Measurements from ENCODE around the gene SLC25A4.
"Not testable (repeated sequence)": the region's sequence is repeated elsewhere in the genome, so short reads cannot be mapped to it uniquely, and the experiment has no call there.

The SLC25A4 gene

DNA sequence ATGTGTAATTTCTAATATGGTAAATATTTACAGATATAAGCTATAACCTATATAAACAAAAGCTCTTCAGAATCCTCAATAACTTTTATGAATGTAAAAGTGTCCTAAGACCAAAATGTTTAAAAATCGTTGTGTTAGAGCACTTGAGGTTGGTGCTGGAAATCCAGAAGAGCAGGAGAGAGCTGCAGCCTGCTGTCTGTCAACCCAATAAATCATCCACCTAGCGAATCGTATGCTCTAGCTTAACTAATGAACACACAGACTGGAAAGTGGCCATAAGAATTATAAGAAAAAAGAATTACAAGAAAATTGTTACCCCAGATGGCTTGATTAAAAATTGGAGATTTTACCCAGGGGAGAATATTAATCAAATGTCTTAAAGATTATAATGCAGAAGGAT, 43.7 kb downstream of the SLC25A4 start:
- no peak for DNase-seq

GRCh38 chr4:185189606-185190305, 46.7 kb downstream of the SLC25A4 start:
- DNase-seq = no peak

- DNase-seq = no peak
Measured at GRCh38 chr4:185190306-185190856, 47.3 kb downstream of the SLC25A4 start.

DNA sequence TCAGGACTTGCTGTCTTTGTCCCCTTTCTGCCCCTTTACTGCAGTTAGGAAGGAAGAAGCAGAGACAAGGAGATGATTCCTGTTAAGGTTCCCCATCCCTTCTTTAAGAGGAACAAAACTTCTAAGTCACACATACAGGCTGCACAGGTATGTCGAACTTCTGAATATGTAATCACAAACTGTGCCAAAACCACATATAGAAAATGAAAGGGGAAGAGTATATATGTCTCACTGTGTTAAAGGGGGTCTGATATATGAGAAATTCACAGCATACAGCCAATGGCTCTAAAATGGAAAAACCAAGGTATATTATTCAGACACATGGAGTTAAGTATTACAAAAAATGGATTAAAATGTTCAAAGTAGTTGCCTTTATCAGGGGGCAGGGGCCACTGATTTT, 49.0 kb downstream of the SLC25A4 start:
- DNase-seq = no peak

- DNase-seq = no peak
Measured at GRCh38 chr4:185194924-185195888, 52.1 kb downstream of the SLC25A4 start.

- DNase-seq = no peak
Measured at GRCh38 chr4:185196437-185196836, 53.4 kb downstream of the SLC25A4 start.

DNA sequence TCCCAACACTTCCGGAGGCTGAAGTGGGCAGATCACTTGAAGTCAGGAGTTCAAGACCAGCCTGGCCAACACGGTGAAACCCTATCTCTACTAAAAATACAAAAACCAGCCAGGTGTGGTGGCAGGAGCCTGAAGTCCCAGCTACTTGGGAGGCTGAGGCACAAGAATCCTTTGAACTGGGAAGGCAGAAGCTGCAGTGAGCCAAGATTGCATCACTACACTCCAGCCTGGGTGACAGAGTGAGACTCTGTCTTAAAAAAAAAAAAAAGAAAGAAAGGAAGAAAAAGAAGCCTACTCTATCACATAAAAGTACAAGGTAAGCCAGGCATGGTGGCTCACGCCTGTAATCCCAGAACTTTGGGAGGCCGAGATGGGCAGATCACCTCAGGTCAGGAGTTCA, 55.1 kb downstream of the SLC25A4 start:
- not testable (repeated sequence) for DNase-seq
